K562 (cell line): Measurements from ENCODE around the gene BPNT1. TPM values are rescaled to one million over a fixed set of nuclear protein-coding genes. Genes with fewer than 3 reads are reported as not detected.

Experiments used
- MGA ChIP-seq: fragments of 450-650 bp; IDR thresholded peaks from 2 replicates; pipeline ENCODE4 v1.6.1; 2016; ENCODE audit warnings: mild to moderate bottlenecking, moderate library complexity
- TAL1 ChIP-seq: fragments of 450-650 bp; IDR thresholded peaks from 2 replicates; pipeline ENCODE4 v1.6.1; 2016; ENCODE audit warnings: mild to moderate bottlenecking
- ZBTB40 ChIP-seq, 2 experiments: fragments of 450-650 bp in 1 of 2; sonication (generic) in 1 of 2; formaldehyde crosslinking in 1 of 2; IDR thresholded peaks; 2 replicates each; pipeline versions ENCODE4 v1.7.1 to v1.9.0; 2016 to 2022; ENCODE audit warnings: inconsistent platforms in 1 of 2, mild to moderate bottlenecking in 1 of 2, missing genetic modification reagents in 1 of 2
- ZNF146 ChIP-seq: IDR thresholded peaks from one replicate; pipeline ENCODE4 v1.6.1; 2018; ENCODE audit warnings: missing compliant biosample characterization; ENCODE audit not compliant: unreplicated experiment
- polyA plus RNA-seq, 8 experiments: library from polyadenylated mRNA; depleted of rRNA in 4 of 8; stranded (reverse) in 5 of 8; unstranded in 3 of 8; fragments of >200 nt; fragmentation: Nextera tagmentation in 2 of 8; fragmentation: Illumina TruSeq in 1 of 8; extraction: Ambion mirVana in 2 of 8; extraction: Trizol in 1 of 8; gene quantifications; 2 replicates each; pipeline versions ENCODE4 v1.2.1 to v1.2.3, GENCODE V29; 2011 to 2014; ENCODE audit warnings: inconsistent platforms in 1 of 8, missing spikeins in 1 of 8
- total RNA-seq, 7 experiments: library from RNA; depleted of rRNA in 6 of 7; stranded (reverse); fragments of >200 nt in 6 of 7; fragmentation: Illumina TruSeq in 2 of 7; extraction: Trizol in 2 of 7; gene quantifications; 2 replicates each; pipeline versions ENCODE4 v1.2.1 to v1.2.3, GENCODE V29; 2011 to 2021; ENCODE audit warnings: low replicate concordance in 1 of 7

The BPNT1 gene
- total and polyA plus RNA-seq, 9 of the 15 experiments (the other 6 are each of a cell fraction or from before 2014, with no cell fraction given), result 30.2 to 73.8 (median 40.5) TPM

- TF ChIP-seq MGA (0 out of 2 replicates have a peak, but pooled peaks have one; percentile 17), ZNF146 (no peak), ZBTB40 (IDR thresholded peaks at IDR 0.05) (peak; percentile 79), ZBTB40 (CRISPR knock-in tag; IDR thresholded peaks at IDR 0.05) (no peak), TAL1 (0 out of 2 replicates have a peak, but pooled peaks have one; percentile 9)
These were observed 4.7 kb upstream of the BPNT1 start, which contains the start of gene IARS2 (continued) for GRCh38 chr1:220094016-220094911.
